Caco-2 (cell line): Measurements from ENCODE around the gene CREBL2. TPM values are rescaled to one million over a fixed set of nuclear protein-coding genes. Genes with fewer than 3 reads are reported as not detected.

Source experiments
- BruUV-seq: library from RNA; stranded (reverse); fragments of 400-500 nt; replicated peaks from 2 replicates; lab custom pipeline; 2021; lab: Mats Ljungman, UMichigan
- CTCF ChIA-PET: fragments of 300-600 bp; sonication (Branson Sonifier 250); formaldehyde crosslinking; loops from one replicate; lab custom pipeline; 2022; ENCODE audit warnings: antibody characterized with exemption; lab: Charles Lee
- POLR2A ChIA-PET: fragments of 300-600 bp; sonication (Branson Sonifier 250); formaldehyde crosslinking; loops from one replicate; lab custom pipeline; 2022; ENCODE audit warnings: antibody characterized with exemption; lab: Charles Lee
- DNase-seq, 2 experiments: peaks; one replicate each; pipeline versions ENCODE4 v3.0.0 to v3.0.0-alpha.2; 2020 to 2022
- H3K27me3 ChIP-seq: replicated peaks from 2 replicates; pipeline ENCODE4 v1.6.0; 2011; ENCODE audit warnings: low read length; ENCODE audit not compliant: control insufficient read depth, insufficient read depth
- H3K36me3 ChIP-seq: 2 replicates; pipeline ENCODE4 v1.5.1; 2011; ENCODE audit warnings: low read length; ENCODE audit not compliant: control insufficient read depth, insufficient read depth
- H3K4me1 ChIP-seq: fragments of 250-450 bp; sonication (Bioruptor Pico); 2 replicates; pipeline ENCODE4 v1.5.1; 2020; ENCODE audit warnings: mild to moderate bottlenecking
- H3K4me3 ChIP-seq: 2 replicates; pipeline ENCODE4 v1.5.1; 2011; ENCODE audit warnings: low read depth, mild to moderate bottlenecking, control low read depth, low read length
- H3K9me3 ChIP-seq: fragments of 250-450 bp; sonication (Bioruptor Pico); 2 replicates; pipeline ENCODE4 v1.5.1; 2020; ENCODE audit warnings: mild to moderate bottlenecking, moderate library complexity
- H3K27ac Mint-ChIP-seq: one replicate; pipeline ENCODE4 v1.8.0; 2022; ENCODE audit warnings: mixed read lengths; ENCODE audit not compliant: unreplicated experiment
- H3K27me3 Mint-ChIP-seq: one replicate; pipeline ENCODE4 v1.8.0; 2022; ENCODE audit warnings: mixed read lengths; ENCODE audit not compliant: insufficient read depth, unreplicated experiment
- H3K36me3 Mint-ChIP-seq: one replicate; pipeline ENCODE4 v1.8.0; 2022; ENCODE audit warnings: mild to moderate bottlenecking, mixed read lengths; ENCODE audit not compliant: insufficient read depth, unreplicated experiment
- H3K4me1 Mint-ChIP-seq: one replicate; pipeline ENCODE4 v1.8.0; 2022; ENCODE audit warnings: low read depth, mixed read lengths; ENCODE audit not compliant: unreplicated experiment
- H3K4me3 Mint-ChIP-seq: one replicate; pipeline ENCODE4 v1.8.0; 2022; ENCODE audit warnings: mild to moderate bottlenecking, moderate library complexity, mixed read lengths; ENCODE audit not compliant: unreplicated experiment
- H3K9me3 Mint-ChIP-seq: one replicate; pipeline ENCODE4 v1.8.0; 2022; ENCODE audit warnings: mixed read lengths; ENCODE audit not compliant: unreplicated experiment
- intact Hi-C: fragments of 100-400 bp; cut with micrococcal nuclease; formaldehyde crosslinking; loops from one replicate; pipeline ENCODE4 v1.10.0; 2022; ENCODE audit not compliant: unreplicated experiment
- total RNA-seq: library from RNA; stranded (reverse); gene quantifications from 2 replicates; pipeline ENCODE4 v1.2.3, GENCODE V29; 2022
- TF ChIP-seq, protein P1 (sequence below), 2 experiments: fragments of 200-600 bp in 1 of 2; IDR thresholded peaks; 1 replicate in 1 of 2; 2 replicates in 1 of 2; pipeline versions ENCODE4 v1.5.1 to v1.8.0; 2011 to 2022; ENCODE audit warnings: antibody characterized with exemption in 1 of 2, control low read depth in 1 of 2, inconsistent platforms in 1 of 2, low read depth in 1 of 2, low read length in 1 of 2, mild to moderate bottlenecking in 1 of 2, moderate library complexity in 1 of 2; ENCODE audit not compliant: insufficient read depth in 1 of 2, severe bottlenecking in 1 of 2, unreplicated experiment in 1 of 2

Gene CREBL2
- total RNA-seq, 1 experiment from 2014 or later: 26.3 TPM

DNA sequence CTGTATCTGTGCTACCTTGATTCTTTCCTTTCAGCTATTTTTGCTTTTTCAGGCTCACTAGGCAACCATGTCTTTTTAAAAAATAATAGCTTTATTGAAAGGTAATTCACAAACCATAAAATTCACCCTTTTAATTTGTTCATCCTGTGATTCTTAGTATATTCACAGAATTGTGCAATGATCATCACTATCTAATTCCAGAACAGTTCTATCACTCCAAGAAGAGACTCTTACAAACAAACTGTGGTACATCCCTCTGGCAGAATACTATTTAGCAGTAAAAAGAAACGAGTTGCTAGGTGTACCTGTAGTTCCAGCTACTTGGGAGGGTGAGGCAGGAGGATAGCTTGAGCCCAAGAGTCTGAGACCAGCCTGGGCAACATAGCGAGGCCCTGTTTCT, 14.8 kb downstream of the CREBL2 start:
- CTCF ChIA-PET: no interaction called here
- peaks cover 12% of the 10 kb centered on the region for H3K9me3 Mint-ChIP-seq
- BruUV-seq: no TSS peak
- H3K9me3 ChIP-seq: no peaks in the 10 kb centered on the region
- H3K4me3 Mint-ChIP-seq: no peak overlapping the region
- no peaks in the 10 kb centered on the region for H3K27me3 Mint-ChIP-seq
- no peaks in the 10 kb centered on the region; the same call in 1 of the 2 replicates for H3K4me1 ChIP-seq
- H3K4me1 Mint-ChIP-seq: peaks cover 11% of the 10 kb centered on the region
- TF ChIP-seq, protein P1, sequence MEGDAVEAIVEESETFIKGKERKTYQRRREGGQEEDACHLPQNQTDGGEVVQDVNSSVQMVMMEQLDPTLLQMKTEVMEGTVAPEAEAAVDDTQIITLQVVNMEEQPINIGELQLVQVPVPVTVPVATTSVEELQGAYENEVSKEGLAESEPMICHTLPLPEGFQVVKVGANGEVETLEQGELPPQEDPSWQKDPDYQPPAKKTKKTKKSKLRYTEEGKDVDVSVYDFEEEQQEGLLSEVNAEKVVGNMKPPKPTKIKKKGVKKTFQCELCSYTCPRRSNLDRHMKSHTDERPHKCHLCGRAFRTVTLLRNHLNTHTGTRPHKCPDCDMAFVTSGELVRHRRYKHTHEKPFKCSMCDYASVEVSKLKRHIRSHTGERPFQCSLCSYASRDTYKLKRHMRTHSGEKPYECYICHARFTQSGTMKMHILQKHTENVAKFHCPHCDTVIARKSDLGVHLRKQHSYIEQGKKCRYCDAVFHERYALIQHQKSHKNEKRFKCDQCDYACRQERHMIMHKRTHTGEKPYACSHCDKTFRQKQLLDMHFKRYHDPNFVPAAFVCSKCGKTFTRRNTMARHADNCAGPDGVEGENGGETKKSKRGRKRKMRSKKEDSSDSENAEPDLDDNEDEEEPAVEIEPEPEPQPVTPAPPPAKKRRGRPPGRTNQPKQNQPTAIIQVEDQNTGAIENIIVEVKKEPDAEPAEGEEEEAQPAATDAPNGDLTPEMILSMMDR (IDR thresholded peaks at IDR 0.05; ENCODE audit: insufficient read depth in 1 of 2, low read depth in 1 of 2, low read length in 1 of 2, severe bottlenecking in 1 of 2, unreplicated experiment in 1 of 2): no peak
- no peaks in the 10 kb centered on the region for H3K27me3 ChIP-seq
- H3K36me3 ChIP-seq: no peaks in the 10 kb centered on the region
- H3K36me3 Mint-ChIP-seq: no peaks in the 10 kb centered on the region
- POLR2A ChIA-PET: interaction anchor here (0.6 kb wide), 1 partner anchor 268 kb away, joined by 4 read pairs; no protein-coding TSS in a partner anchor
- intact Hi-C loops: no loop called here
- H3K4me3 ChIP-seq: no peak overlapping the region
- no peak overlapping the region for H3K27ac Mint-ChIP-seq
- no peak for DNase-seq

- no TSS peak for BruUV-seq
- Mint-ChIP-seq H3K9me3 (peaks cover 12% of the 10 kb centered on the region), H3K4me1 (peaks cover 11% of the 10 kb centered on the region), H3K27ac (no peak overlapping the region), H3K27me3 (no peaks in the 10 kb centered on the region), H3K36me3 (no peaks in the 10 kb centered on the region), H3K4me3 (no peak overlapping the region)
- H3K9me3 ChIP-seq: no peaks in the 10 kb centered on the region
- intact Hi-C loops: no loop called here
- no peaks in the 10 kb centered on the region; the same call in 1 of the 2 replicates for H3K4me1 ChIP-seq
- H3K27me3 ChIP-seq: no peaks in the 10 kb centered on the region
- H3K4me3 ChIP-seq: no peak overlapping the region
- H3K36me3 ChIP-seq: no peaks in the 10 kb centered on the region
- CTCF ChIA-PET: no interaction called here
- TF ChIP-seq, protein P1 (IDR thresholded peaks at IDR 0.05; ENCODE audit: insufficient read depth in 1 of 2, low read depth in 1 of 2, low read length in 1 of 2, severe bottlenecking in 1 of 2, unreplicated experiment in 1 of 2): no peak
- POLR2A ChIA-PET: interaction anchor here (0.6 kb wide), 1 partner anchor 269 kb away, joined by 4 read pairs; no protein-coding TSS in a partner anchor
- DNase-seq: no peak
These were observed 15.7 kb downstream of the CREBL2 start for GRCh38 chr12:12627308-12627827.

DNA sequence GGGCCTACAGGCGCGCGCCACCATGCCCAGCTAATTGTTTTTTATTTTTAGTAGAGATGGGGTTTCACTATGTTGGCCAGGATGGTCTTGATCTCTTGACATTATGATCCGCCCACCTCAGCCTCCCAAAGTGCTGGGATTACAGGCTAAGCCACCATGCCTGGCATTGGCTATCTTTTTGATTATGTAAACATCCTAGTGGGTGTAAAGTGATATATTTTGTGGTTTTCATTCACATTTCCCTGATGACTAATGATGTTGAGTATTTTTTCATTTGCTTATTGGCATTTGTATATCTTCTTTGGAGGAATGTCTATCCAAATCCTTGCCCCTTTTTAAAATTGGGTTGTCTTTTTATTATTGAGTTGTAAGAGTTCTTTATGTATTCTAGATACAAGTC, 16.3 kb downstream of the CREBL2 start:
- Histone ChIP-seq H3K4me3 (no peak overlapping the region), H3K9me3 (no peaks in the 10 kb centered on the region), H3K4me1 (no peaks in the 10 kb centered on the region; the same call in 1 of the 2 replicates), H3K27me3 (no peaks in the 10 kb centered on the region), H3K36me3 (no peaks in the 10 kb centered on the region)
- BruUV-seq: no TSS peak
- H3K27ac Mint-ChIP-seq: no peak overlapping the region
- H3K4me3 Mint-ChIP-seq: no peak overlapping the region
- peaks cover 11% of the 10 kb centered on the region for H3K9me3 Mint-ChIP-seq
- DNase-seq: no peak
- intact Hi-C loops: no loop called here
- no peaks in the 10 kb centered on the region for H3K27me3 Mint-ChIP-seq
- TF ChIP-seq, protein P1 (IDR thresholded peaks at IDR 0.05; ENCODE audit: insufficient read depth in 1 of 2, low read depth in 1 of 2, low read length in 1 of 2, severe bottlenecking in 1 of 2, unreplicated experiment in 1 of 2): no peak
- peaks cover 11% of the 10 kb centered on the region for H3K4me1 Mint-ChIP-seq
- ChIA-PET CTCF (no interaction called here), POLR2A (no interaction called here)
- no peaks in the 10 kb centered on the region for H3K36me3 Mint-ChIP-seq
